Breast epithelium (tissue), 3 donors: ENCODE measurements around the gene SLCO2B1.

ENCODE experiments used
- CTCF ChIP-seq, 3 donors: fragments of 450-650 bp; IDR thresholded peaks; one replicate each; pipeline ENCODE4 v1.5.1; 2016 to 2017; ENCODE audit warnings: antibody characterized with exemption in 3 of 3, mild to moderate bottlenecking in 3 of 3, moderate library complexity in 3 of 3
- POLR2A ChIP-seq: fragments of 450-650 bp; IDR thresholded peaks from one replicate; pipeline ENCODE4 v1.6.1; 2016; ENCODE audit warnings: antibody characterized with exemption, mild to moderate bottlenecking, moderate library complexity
- POLR2AphosphoS5 ChIP-seq, 3 donors: sonication (generic); formaldehyde crosslinking; IDR thresholded peaks; one replicate each; pipeline ENCODE4 v1.6.1; 2017; ENCODE audit warnings: antibody characterized with exemption in 3 of 3

GRCh38 chr11:75189911-75190310 is 39.0 kb downstream of the SLCO2B1 start:
- TF ChIP-seq CTCF (IDR thresholded peaks at IDR 0.05) (no peak), POLR2A (no peak), POLR2AphosphoS5 (IDR thresholded peaks at IDR 0.05) (no peak)
